LNCAP (cell line): Measurements from ENCODE around the gene CCDC61.
A peak's percentile ranks its signal among the peaks of the same experiment; 100 is the strongest.

Source experiments
- TF ChIP-seq, protein P1 (sequence below): fragments of 450-650 bp; IDR thresholded peaks from 2 replicates; pipeline ENCODE4 v1.5.1; 2017; ENCODE audit warnings: mild to moderate bottlenecking

Gene CCDC61

DNA sequence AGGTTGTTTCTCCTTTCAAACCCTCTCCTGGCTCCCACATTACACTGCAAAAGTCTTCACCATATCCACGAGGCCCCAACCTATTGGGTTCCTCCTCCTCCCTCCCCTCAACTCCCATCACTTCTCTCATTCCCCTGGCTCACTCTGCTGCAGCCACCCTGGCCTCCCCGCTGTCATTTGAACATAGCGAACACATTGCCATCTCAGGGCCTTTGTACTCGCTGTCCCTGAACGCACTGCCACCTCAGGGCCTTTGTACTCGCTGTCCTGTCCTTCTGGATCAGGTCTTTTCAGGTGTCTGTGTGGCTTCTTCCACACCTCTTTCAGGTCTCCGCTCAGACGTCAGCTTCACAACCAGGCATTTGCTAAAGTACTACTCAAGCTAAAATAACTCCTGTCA lies 1.7 kb downstream of the CCDC61 start:
- TF ChIP-seq, protein P1, sequence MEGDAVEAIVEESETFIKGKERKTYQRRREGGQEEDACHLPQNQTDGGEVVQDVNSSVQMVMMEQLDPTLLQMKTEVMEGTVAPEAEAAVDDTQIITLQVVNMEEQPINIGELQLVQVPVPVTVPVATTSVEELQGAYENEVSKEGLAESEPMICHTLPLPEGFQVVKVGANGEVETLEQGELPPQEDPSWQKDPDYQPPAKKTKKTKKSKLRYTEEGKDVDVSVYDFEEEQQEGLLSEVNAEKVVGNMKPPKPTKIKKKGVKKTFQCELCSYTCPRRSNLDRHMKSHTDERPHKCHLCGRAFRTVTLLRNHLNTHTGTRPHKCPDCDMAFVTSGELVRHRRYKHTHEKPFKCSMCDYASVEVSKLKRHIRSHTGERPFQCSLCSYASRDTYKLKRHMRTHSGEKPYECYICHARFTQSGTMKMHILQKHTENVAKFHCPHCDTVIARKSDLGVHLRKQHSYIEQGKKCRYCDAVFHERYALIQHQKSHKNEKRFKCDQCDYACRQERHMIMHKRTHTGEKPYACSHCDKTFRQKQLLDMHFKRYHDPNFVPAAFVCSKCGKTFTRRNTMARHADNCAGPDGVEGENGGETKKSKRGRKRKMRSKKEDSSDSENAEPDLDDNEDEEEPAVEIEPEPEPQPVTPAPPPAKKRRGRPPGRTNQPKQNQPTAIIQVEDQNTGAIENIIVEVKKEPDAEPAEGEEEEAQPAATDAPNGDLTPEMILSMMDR = no peak

DNA sequence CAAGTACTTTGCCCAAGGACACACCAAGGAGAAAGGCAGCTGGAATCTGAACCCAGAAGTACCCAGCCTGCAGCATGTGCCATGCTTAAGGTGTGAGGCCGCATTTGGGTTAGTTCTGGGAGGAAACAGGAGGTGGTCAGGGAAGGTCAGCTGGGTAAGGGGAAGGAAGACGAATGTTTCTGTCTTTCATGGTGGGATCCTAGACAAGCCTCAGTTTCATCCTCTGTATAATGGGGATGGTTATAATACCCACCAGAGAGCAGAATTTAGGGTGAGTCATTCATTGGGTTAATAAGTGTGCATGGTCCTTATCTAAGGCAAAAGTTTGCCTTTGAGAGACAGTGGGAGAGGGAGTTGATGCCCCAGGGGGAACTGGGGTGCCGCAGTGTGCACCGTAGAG lies 3.6 kb downstream of the CCDC61 start:
- TF ChIP-seq, protein P1 = no peak

DNA sequence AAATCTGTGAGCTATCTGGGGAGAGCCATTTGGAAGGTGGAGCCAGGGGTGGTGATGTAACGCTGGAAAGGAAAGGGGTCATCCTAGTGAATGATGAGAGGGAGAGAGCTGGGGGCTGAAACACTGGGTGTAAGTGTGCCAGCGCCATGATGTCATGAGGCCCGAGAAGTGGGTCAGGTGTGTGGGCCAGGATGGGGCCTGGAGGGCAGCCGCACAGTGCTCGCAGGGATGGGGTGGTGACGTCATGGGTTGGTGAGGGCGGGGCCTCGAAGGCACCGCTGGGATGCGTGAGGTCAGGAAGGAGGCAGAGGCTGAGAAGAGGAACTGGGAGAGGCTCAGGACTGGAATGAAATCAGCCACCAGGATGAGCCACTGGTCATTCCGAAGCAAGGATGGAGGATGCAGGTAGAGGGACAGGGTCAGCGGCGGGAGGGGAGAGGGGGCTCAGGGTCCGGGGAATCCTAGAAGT lies 4.4 kb downstream of the CCDC61 start:
- TF ChIP-seq, protein P1 = no peak

DNA sequence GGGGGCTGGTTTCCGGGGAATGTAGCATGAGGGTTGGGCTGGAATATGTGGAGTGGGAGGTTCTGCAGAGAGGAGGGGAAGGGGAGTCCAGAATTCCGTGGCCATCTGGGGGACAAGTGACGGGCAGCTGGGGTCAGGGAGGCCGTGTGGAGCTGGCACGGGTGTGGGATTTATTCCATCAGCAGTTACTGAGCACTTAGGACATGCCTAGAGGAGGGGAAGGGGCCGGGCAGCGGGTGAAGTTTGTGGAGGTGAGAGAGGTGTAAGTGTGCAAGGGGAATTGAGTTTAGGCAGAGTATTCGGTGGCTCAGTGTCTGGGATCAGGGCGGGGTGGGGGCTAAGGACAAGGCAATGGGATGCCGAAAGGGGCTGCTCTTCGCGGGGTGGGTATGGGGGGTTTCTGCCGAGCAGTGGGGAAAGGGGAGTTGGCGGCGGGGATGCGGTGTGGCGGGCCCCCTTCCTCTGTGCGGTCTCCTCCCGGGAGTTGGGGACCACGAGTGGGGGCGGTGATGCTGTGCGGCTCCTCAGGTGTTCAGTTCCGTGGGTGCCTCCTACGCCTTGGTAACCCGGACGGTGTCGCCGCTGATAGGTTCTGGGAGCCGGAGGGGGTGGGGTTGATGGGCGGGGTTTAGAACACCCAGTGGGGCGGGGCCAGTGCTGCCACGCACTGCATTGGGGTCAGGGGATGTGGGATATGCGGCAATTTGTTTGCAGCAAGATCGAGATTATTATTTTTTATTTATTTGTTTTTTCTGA lies 5.4 kb downstream of the CCDC61 start:
- TF ChIP-seq, protein P1 = no peak

DNA sequence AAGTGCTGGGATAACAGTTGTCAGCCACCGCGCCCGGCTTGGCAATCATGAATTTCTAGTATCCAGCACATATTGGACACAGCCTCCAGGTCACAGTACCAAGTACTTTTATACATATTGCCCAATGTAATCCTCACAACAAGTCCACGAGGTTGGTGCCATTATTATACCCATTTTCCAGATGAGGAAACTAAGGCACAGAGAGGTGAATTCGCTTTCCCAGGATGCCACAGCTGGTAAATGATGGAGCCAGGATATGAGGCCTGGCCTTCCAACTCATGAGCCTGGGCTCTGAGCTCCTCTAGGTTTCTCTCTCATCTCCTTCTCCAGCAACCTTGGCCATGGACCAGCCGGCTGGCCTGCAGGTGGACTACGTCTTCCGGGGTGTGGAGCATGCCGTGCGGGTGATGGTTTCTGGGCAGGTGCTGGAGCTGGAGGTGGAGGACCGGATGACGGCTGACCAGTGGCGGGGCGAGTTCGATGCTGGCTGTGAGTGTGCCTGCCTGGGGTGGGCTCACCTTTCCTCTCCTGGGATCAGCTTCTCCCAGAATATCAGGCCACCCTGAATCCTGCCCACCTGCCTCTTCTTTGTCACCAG lies 7.5 kb downstream of the CCDC61 start:
- TF ChIP-seq, protein P1 = no peak

DNA sequence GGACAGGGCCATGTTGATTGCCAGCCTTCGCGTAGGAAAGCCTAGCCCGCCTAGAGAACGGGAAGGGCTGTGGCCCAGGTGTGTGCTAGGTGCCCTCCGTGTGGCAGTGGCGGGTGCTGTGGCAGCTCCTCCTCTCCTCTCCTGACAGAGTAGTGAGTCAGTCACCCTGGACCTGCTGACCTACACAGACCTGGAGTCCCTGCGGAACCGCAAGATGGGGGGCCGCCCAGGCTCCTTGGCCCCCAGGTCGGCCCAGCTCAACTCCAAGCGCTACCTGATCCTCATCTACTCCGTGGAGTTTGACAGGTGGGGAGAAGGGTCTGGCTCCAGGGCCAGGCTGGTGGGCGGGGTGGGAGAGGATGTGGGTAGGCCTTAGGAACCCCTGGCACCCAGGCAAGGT lies 11.1 kb downstream of the CCDC61 start:
- TF ChIP-seq, protein P1 = no peak

DNA sequence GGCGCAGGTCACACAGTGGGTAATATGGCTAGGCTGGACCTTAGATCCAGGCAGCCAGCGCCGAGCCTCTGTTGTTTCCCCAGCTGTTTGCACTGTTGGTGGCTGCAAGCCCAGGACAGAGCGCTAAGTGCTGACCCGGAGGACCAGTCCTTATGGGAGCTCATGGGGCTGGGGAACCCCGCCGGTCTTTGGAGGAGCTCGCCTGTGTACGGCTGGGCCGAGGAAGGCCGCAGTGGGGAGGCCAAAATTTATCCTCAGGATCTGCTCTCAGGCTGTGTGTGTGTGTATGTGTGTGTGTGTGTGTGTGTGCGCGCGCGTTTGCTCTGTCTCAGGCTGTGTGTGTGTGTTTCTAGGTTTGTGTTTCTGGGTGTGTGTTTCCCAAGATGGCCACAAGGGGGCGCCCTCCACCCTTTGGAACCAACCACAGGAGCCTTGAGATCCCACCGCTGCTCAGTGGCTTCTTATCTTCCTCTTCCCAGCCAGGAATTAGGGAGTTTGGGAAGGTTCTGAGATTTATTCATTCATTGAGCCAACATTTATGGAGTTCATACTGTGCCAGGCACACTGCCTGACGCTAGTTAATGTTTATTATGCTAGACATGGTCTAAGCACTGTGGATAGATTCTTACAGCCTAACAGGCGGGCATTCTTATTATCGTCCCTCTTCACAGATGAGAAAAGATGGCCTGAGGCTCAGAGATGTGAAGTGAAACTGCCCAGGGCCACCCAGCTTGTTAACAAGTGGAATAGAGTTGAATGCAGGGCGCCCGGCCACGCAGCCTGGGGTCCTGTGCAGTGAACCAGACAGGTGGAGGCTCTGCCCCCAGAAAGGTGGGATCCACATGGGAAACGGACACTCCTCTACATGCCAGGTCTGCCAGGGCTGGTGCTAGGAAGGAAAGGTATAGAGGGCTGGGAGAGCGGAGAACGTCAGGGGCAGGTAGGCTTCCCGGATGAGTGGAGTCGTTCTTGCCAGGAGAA lies 14.6 kb downstream of the CCDC61 start:
- TF ChIP-seq, protein P1 = peak; percentile 72
